GM19025 (cell line): ENCODE results near the gene ZDHHC11.
"Not testable (repeated sequence)": the region's sequence is repeated elsewhere in the genome, so short reads cannot be mapped to it uniquely, and the experiment has no call there.

ENCODE experiments used
- ATAC-seq: cut with Tn5 transposase; IDR thresholded peaks from one replicate; pipeline ENCODE4 v1.9.1; 2021; ENCODE audit warnings: mild to moderate bottlenecking, low read depth, moderate library complexity; ENCODE audit not compliant: unreplicated experiment

Gene ZDHHC11

GRCh38 chr5:780571-780970 lies 70.2 kb downstream of the ZDHHC11 start:
- not testable (repeated sequence) for ATAC-seq

DNA sequence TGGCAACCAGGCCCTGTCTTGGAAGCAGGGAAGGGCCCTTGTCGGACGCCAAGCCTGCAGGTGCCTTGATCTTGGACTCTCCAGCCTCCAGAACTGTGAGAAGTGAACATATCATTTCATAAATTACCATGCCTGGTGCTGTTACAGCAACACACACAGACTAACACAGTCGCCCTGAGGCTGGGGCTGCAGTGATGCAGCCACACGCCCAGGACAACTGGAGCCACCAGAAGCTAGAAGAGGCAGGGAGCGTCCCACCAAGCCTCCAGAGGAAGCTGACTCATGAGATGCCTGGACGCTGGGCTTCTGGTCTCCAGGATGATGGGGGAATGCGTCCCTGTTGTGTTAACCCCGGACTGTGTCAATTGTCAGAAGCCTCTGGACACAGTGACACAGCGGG lies 71.8 kb downstream of the ZDHHC11 start:
- ATAC-seq: not testable (repeated sequence)

GRCh38 chr5:778421-778820 lies 72.4 kb downstream of the ZDHHC11 start:
- ATAC-seq: not testable (repeated sequence)

DNA sequence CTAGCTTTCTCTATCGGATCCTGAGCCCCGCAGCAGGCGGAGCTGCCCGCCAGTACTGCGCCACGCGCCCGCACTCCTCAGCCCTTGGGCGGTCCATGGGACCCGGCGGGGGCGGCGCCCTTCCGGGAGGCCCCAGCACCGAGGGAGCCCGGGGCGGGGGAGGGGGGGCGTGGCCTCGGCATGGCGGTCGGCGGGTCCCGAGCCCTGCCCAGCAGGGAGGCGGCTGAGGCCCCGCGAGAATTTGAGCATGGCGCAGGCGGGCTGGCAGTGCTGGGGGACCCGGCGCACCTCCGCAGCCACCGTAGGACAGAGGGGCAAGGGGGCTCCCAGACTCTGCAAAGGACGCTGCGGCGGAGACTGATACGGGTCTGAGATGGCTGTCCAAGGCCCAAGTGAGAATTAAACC lies 73.0 kb downstream of the ZDHHC11 start:
- no peak for ATAC-seq

- ATAC-seq: no peak
These were observed 73.7 kb downstream of the ZDHHC11 start for GRCh38 chr5:776862-777711.

DNA sequence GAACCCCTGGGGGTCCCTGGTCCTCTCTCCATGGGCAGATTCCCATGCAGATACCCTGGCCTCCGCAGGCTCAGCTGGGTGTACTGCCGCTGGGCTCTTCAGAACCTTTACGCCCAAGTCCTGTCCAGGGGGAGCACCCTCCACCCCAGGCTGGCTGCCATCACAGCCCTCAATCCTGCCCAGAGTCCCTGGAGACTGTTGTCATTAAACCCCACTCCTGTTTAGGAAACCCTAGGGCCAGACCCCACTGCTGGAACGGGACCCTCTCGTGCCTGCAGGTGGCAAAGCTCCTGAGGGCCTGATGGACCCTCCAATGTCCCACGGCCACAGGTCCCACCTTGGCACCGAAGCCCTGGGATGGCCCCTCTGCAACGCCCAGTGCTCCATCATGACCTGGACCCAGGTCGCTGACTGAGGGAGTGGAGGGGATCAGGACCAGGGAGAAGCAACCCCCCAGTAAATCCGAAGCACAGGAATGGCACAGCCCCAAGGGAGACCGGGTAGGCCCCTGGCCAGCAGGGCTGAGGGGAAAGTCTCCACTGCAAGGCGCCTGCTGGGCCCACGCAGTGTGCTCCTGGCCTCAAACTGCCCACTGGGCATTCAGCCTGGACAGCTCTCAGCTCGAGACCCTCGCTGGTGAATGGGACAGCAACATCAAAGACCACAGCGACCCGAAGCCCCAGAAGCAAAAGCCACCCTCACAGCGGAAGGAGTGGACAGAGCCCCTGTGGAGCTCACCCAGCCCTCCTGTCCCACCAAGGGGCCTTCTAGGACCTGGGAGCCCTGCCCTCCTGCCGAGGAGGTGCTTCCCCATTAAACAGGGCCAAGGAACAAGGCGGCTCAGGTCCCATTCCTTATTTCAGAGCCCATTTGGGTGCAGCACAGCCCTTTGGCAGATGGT lies 74.6 kb downstream of the ZDHHC11 start:
- no peak for ATAC-seq

GRCh38 chr5:775595-775960 lies 75.2 kb downstream of the ZDHHC11 start:
- ATAC-seq: not testable (repeated sequence)

GRCh38 chr5:774854-775505 lies 75.8 kb downstream of the ZDHHC11 start:
- ATAC-seq: not testable (repeated sequence)

GRCh38 chr5:774304-774703 lies 76.5 kb downstream of the ZDHHC11 start:
- not testable (repeated sequence) for ATAC-seq

DNA sequence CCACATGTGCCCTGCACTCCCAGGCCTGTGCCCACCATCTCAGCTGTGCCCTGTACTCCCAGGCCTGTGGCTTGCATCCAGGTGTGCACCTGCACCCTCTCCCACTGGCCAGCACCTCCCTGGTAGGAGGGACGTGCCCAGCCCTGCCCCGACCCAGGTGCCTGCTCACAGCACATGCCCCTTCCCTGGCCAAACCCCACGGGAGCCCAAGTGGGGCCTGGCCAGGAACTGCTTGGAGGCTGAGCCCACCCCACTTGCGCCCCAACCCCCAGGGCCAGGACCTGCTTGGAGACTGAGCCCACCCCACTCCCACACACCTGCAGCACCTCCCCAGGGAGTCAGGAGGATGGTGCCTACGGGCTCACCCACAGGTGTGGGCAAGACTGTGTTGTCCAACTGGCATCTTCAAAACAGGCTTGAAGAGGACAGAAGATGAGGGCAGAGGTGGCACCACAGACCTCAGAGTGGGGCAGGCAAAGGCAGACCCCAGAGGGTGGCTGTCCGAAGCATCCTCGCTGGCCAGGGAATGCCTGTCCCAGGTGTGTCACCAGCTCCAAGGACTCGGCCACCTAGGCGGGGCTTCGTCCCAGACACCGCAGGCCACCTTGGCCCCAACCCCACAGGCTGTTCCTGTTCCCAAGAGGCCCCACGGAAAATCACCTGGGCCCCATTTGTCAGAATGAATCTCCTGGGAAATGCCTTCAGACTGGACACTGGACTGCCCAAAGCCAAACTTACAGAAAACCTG lies 77.1 kb downstream of the ZDHHC11 start:
- ATAC-seq: no peak

- ATAC-seq: not testable (repeated sequence)
These were observed 77.9 kb downstream of the ZDHHC11 start for GRCh38 chr5:772931-773330.

- ATAC-seq: not testable (repeated sequence)
These were observed 78.3 kb downstream of the ZDHHC11 start for GRCh38 chr5:772547-772890.

GRCh38 chr5:771841-772546 lies 78.8 kb downstream of the ZDHHC11 start:
- not testable (repeated sequence) for ATAC-seq

DNA sequence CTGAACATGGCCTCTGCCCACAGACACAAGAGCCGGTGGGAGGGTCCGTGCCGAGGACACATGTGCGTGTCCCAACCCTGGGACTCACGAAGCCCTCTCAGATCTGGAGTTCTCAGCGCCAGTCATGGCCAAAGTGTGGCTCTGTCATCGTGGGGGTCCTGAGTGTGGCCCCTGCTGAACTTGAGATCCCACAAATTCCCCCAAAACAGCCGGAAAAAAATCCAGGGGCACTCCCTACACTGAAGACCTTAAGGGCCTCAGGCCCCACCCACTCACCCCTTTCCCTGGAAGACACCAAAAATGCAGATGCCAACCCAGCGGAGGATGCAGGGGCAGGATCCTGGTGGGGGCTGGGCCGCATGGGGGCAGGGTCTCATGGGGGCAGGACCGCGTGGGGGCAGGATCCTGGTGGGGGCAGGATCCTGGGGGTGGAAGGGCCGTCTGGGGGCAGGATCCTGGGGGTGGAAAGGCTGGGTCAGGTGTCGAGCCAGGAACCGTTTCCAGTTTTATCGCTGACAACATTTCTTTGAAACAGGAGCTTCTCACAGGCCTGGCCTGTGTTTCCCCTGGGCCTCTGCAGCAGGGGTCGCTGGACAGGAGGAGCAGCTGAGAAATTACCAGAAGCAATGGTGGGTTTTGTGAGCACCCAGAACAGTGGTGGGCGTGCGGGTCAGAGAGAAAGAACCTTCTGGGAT lies 79.6 kb downstream of the ZDHHC11 start:
- ATAC-seq: not testable (repeated sequence)

DNA sequence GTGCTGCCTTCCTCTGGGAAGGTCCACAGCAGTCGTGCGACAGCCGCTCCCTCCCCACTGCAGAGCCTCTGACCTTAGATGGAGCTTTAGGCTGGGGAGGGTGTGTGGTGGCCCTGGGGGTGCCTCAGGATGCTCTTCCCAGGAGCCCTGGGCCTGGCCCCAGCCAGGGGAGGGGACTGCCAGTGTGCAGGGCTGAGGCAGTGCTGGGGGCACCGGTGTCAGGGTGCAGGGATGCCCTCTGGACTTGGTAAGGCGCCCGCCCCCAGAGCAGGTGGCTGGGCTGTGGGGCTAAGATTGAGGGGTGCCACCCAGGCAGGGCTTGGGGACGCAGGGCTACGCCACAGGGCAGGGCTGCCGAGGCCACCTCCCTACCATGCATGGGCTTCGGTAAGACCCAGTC lies 80.2 kb downstream of the ZDHHC11 start:
- not testable (repeated sequence) for ATAC-seq

DNA sequence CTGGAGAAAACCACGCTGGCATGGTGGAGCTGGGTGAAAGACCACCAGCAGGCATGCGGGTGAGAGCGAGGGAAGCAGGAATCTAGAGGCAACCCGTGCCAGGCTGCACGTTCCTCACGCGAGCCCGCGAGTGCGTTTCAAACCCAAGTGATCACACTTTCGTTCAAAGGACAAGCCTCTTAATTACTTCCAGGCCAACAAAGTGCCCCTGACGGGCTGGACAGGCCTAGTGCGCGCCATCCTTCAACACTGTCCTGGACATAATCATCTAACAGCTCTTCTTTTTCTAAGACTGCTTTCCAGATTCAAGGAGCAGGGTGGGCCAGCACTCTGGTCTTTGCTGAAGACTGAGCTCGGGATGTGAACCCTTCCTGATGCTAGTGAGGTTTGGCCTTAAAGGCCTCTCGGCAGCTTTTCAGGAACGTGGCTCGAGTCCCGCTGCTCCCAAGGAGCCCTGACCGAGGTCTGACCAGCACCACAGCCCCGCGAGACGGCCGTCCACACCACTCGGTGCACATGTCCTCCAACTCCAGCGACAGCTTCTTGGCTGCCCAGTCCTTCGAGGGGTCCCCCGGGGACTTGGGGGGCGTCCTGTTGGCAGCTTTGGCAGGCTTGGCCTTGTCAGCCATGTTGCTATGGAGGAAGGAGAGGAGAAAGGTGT lies 81.2 kb downstream of the ZDHHC11 start:
- not testable (repeated sequence) for ATAC-seq

- ATAC-seq: no peak
These were observed 83.9 kb downstream of the ZDHHC11 start for GRCh38 chr5:766666-767431.
